GM18498 (cell line): ENCODE data around the gene ATXN7L1.
"Not testable (repeated sequence)": the region's sequence is repeated elsewhere in the genome, so short reads cannot be mapped to it uniquely, and the experiment has no call there.

Source experiments
- ATAC-seq: cut with Tn5 transposase; IDR thresholded peaks from one replicate; pipeline ENCODE4 v1.9.1; 2021; ENCODE audit warnings: mild to moderate bottlenecking, moderate library complexity; ENCODE audit not compliant: unreplicated experiment

Gene ATXN7L1

GRCh38 chr7:105806592-105807447 is 69.6 kb downstream of the ATXN7L1 start:
- peak; percentile 43 for ATAC-seq

- no peak for ATAC-seq
Measured at GRCh38 chr7:105805447-105806019, 70.9 kb downstream of the ATXN7L1 start.

GRCh38 chr7:105803429-105803736 is 73.0 kb downstream of the ATXN7L1 start:
- ATAC-seq: no peak

GRCh38 chr7:105802604-105803428 is 73.6 kb downstream of the ATXN7L1 start:
- ATAC-seq: no peak

GRCh38 chr7:105800849-105801534 is 75.4 kb downstream of the ATXN7L1 start:
- no peak for ATAC-seq

GRCh38 chr7:105800442-105800841 is 76.0 kb downstream of the ATXN7L1 start:
- no peak for ATAC-seq

GRCh38 chr7:105799677-105800076 is 76.7 kb downstream of the ATXN7L1 start:
- no peak for ATAC-seq

- no peak for ATAC-seq
Measured at GRCh38 chr7:105799006-105799405, 77.4 kb downstream of the ATXN7L1 start.

- ATAC-seq: no peak
Measured at GRCh38 chr7:105797652-105798051, 78.7 kb downstream of the ATXN7L1 start.

GRCh38 chr7:105796365-105796764 is 80.0 kb downstream of the ATXN7L1 start:
- no peak for ATAC-seq

GRCh38 chr7:105794741-105795729 is 81.4 kb downstream of the ATXN7L1 start:
- no peak for ATAC-seq

- no peak for ATAC-seq
Measured at GRCh38 chr7:105792488-105793370, 83.7 kb downstream of the ATXN7L1 start.

- ATAC-seq: no peak
Measured at GRCh38 chr7:105791926-105792325, 84.5 kb downstream of the ATXN7L1 start.

GRCh38 chr7:105790996-105791395 is 85.4 kb downstream of the ATXN7L1 start:
- no peak for ATAC-seq

- ATAC-seq: not testable (repeated sequence)
Measured at GRCh38 chr7:105790452-105790851, 85.9 kb downstream of the ATXN7L1 start.

- ATAC-seq: no peak
Measured at GRCh38 chr7:105788816-105789349, 87.5 kb downstream of the ATXN7L1 start.

- no peak for ATAC-seq
Measured at GRCh38 chr7:105788356-105788755, 88.0 kb downstream of the ATXN7L1 start.

- ATAC-seq: no peak
Measured at GRCh38 chr7:105787793-105788192, 88.6 kb downstream of the ATXN7L1 start.
